ENCODE results near the gene KAZN. TPM values are rescaled to one million over a fixed set of nuclear protein-coding genes. Genes with fewer than 3 reads are reported as not detected.
"Not testable (repeated sequence)": the region's sequence is repeated elsewhere in the genome, so short reads cannot be mapped to it uniquely, and the experiment has no call there.

KAZN gene
- total and polyA plus RNA-seq, 8 donors = 11.1 to 37.5 (median 30.2) TPM

GRCh38 chr1:14576155-14576554 lies 22.3 kb upstream of the KAZN start:
- Histone ChIP-seq H3K27ac (no peak overlapping the region), H3K4me3 (no peak overlapping the region), H3K9me3 (no peaks in the 10 kb centered on the region), H3K27me3 (peaks cover 0 to 6% of the 10 kb centered on the region in 2 donors), H3K36me3 (no peaks in the 10 kb centered on the region), H3K4me1 (no peaks in the 10 kb centered on the region)
- intact Hi-C loops (cut with DNase I) = no loop called here
- TF ChIP-seq CTCF (IDR thresholded peaks at IDR 0.05) = no peak
- no peak for DNase-seq
- no peak for ATAC-seq

- Histone ChIP-seq H3K9me3 (no peaks in the 10 kb centered on the region), H3K27me3 (peaks cover 0 to under 1% of the 10 kb centered on the region in 2 donors), H3K4me1 (no peaks in the 10 kb centered on the region), H3K4me3 (no peak overlapping the region), H3K36me3 (no peaks in the 10 kb centered on the region), H3K27ac (no peak overlapping the region)
- no peak for ATAC-seq
- TF ChIP-seq CTCF (IDR thresholded peaks at IDR 0.05) = no peak
- intact Hi-C loops (cut with DNase I) = no loop called here
- DNase-seq = no peak
These were observed 21.2 kb upstream of the KAZN start for GRCh38 chr1:14577261-14577660.

- Histone ChIP-seq H3K4me1 (no peaks in the 10 kb centered on the region), H3K27me3 (no peaks in the 10 kb centered on the region), H3K36me3 (no peaks in the 10 kb centered on the region), H3K4me3 (no peak overlapping the region), H3K9me3 (no peaks in the 10 kb centered on the region), H3K27ac (no peak overlapping the region)
- intact Hi-C loops (cut with DNase I) = no loop called here
- ATAC-seq = peak; percentile 79
- no peak for DNase-seq
- no peak for TF ChIP-seq CTCF (IDR thresholded peaks at IDR 0.05)
These were observed 20.3 kb upstream of the KAZN start for GRCh38 chr1:14578156-14578555.

- ATAC-seq; H3K36me3 ChIP-seq; DNase-seq; H3K9me3 ChIP-seq; H3K4me1 ChIP-seq; intact Hi-C loops (cut with DNase I); H3K27me3 ChIP-seq; H3K27ac ChIP-seq; H3K4me3 ChIP-seq: not testable (repeated sequence)
These were observed 18.2 kb upstream of the KAZN start for GRCh38 chr1:14580295-14580694.

GRCh38 chr1:14580986-14581385 lies 17.5 kb upstream of the KAZN start:
- intact Hi-C loops (cut with DNase I) = no loop called here

More at GRCh38 chr1:14580986-14581385, 17.5 kb upstream of the KAZN start:
- H3K4me3 ChIP-seq = no peak overlapping the region
- TF ChIP-seq CTCF (IDR thresholded peaks at IDR 0.05) = no peak
- no peaks in the 10 kb centered on the region for H3K27me3 ChIP-seq
- H3K4me1 ChIP-seq = no peaks in the 10 kb centered on the region
- no peak for ATAC-seq
- H3K27ac ChIP-seq = no peak overlapping the region
- H3K36me3 ChIP-seq = no peaks in the 10 kb centered on the region
- H3K9me3 ChIP-seq = no peaks in the 10 kb centered on the region
- no peak for DNase-seq

Data from left lung (tissue), 10 donors.